H1 (cell line): Measurements from ENCODE around the gene SLC66A2. TPM values are rescaled to one million over a fixed set of nuclear protein-coding genes. Genes with fewer than 3 reads are reported as not detected.

Experiments used
- CREB1 ChIP-seq: IDR thresholded peaks from 2 replicates; pipeline ENCODE4 v1.6.1; 2012; ENCODE audit warnings: inconsistent platforms
- CTBP2 ChIP-seq: IDR thresholded peaks from 2 replicates; pipeline ENCODE4 v1.7.0; 2011; ENCODE audit warnings: borderline replicate concordance, mild to moderate bottlenecking, moderate library complexity, mixed read lengths, low read length; ENCODE audit not compliant: insufficient read depth, insufficient read length
- GTF2F1 ChIP-seq: IDR thresholded peaks from 2 replicates; pipeline ENCODE4 v1.6.1; 2012; ENCODE audit warnings: low read depth, low read length, improper control_type of control experiment, borderline replicate concordance
- JUN ChIP-seq: IDR thresholded peaks from 2 replicates; pipeline ENCODE4 v1.6.1; 2011; ENCODE audit warnings: low read depth, mild to moderate bottlenecking, improper control_type of control experiment, low read length
- KDM4A ChIP-seq: IDR thresholded peaks from one replicate; pipeline ENCODE4 v1.7.1; 2012; ENCODE audit warnings: low read depth, mild to moderate bottlenecking, moderate library complexity, low read length, inconsistent platforms; ENCODE audit not compliant: severe bottlenecking
- RAD21 ChIP-seq, 2 experiments: IDR thresholded peaks in 1 of 2; conservative IDR thresholded peaks in 1 of 2; 2 replicates each; pipeline ENCODE4 v1.6.1; 2011; ENCODE audit warnings: low read depth in 2 of 2, low read length in 2 of 2, improper control_type of control experiment in 1 of 2, inconsistent platforms in 1 of 2, mild to moderate bottlenecking in 1 of 2, moderate library complexity in 1 of 2
- RBBP5 ChIP-seq: IDR thresholded peaks from 2 replicates; pipeline ENCODE4 v1.7.1; 2012; ENCODE audit warnings: low read depth, mild to moderate bottlenecking, inconsistent platforms, low read length, moderate library complexity, borderline replicate concordance
- SIRT6 ChIP-seq: IDR thresholded peaks from one replicate; pipeline ENCODE4 v1.7.1; 2012; ENCODE audit warnings: low read length, inconsistent platforms
- polyA plus RNA-seq, 7 experiments: library from polyadenylated mRNA; depleted of rRNA in 3 of 7; stranded (reverse) in 5 of 7; unstranded in 2 of 7; fragments of >200 nt in 5 of 7; fragments of 200-250 nt in 2 of 7; gene quantifications; 1 replicate in 5 of 7; 2 replicates in 1 of 7; 4 replicates in 1 of 7; pipeline versions ENCODE4 v1.2.1 to v1.2.3, GENCODE V29; 2011 to 2013; ENCODE audit warnings: missing spikeins in 2 of 7, mixed read lengths in 2 of 7
- total RNA-seq: library from RNA; stranded (reverse); fragmentation: NEBNext Ultra II Directional; extraction: Animal tissue kit (Norgen Biotek cat#: 25700); gene quantifications from 2 replicates; pipeline ENCODE4 v1.2.1, GENCODE V29; 2021
- TF ChIP-seq, protein P1 (sequence below): fragments of 300-600 bp; sonication (generic); IDR thresholded peaks from 2 replicates; pipeline ENCODE4 v1.7.1; 2012; ENCODE audit warnings: low read length, moderate library complexity, mild to moderate bottlenecking, inconsistent platforms; ENCODE audit not compliant: insufficient replicate concordance
- TF ChIP-seq, protein P2 (sequence below): IDR thresholded peaks from 2 replicates; pipeline ENCODE4 v1.6.1; 2012; ENCODE audit warnings: inconsistent platforms
- TF ChIP-seq, protein P3 (sequence below): IDR thresholded peaks from 2 replicates; pipeline ENCODE4 v1.6.1; 2012; ENCODE audit warnings: inconsistent platforms

Gene SLC66A2
- total and polyA plus RNA-seq, 2 of the 8 experiments (the other 6 are each of a cell fraction or from before 2014, with no cell fraction given) = 15.0 to 18.9 TPM

DNA sequence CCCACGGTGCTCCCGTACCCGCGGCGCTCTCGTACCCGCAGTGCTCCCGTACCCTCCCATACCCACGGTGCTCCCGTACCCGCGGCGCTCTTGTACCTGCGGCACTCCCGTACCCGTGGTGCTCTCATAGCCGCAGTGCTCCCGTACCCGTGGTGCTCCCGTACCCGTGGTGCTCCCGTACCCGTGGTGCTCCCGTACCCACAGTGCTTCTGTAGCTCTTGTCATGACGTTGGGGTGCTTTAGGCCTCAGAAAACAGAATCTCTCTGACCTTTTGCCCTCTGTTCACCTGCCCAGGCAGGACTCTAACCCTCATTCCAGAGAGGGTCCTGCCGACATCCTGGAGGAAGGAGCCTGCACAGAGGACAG lies 35.3 kb downstream of the SLC66A2 start (continued):
- TF ChIP-seq, protein P1, sequence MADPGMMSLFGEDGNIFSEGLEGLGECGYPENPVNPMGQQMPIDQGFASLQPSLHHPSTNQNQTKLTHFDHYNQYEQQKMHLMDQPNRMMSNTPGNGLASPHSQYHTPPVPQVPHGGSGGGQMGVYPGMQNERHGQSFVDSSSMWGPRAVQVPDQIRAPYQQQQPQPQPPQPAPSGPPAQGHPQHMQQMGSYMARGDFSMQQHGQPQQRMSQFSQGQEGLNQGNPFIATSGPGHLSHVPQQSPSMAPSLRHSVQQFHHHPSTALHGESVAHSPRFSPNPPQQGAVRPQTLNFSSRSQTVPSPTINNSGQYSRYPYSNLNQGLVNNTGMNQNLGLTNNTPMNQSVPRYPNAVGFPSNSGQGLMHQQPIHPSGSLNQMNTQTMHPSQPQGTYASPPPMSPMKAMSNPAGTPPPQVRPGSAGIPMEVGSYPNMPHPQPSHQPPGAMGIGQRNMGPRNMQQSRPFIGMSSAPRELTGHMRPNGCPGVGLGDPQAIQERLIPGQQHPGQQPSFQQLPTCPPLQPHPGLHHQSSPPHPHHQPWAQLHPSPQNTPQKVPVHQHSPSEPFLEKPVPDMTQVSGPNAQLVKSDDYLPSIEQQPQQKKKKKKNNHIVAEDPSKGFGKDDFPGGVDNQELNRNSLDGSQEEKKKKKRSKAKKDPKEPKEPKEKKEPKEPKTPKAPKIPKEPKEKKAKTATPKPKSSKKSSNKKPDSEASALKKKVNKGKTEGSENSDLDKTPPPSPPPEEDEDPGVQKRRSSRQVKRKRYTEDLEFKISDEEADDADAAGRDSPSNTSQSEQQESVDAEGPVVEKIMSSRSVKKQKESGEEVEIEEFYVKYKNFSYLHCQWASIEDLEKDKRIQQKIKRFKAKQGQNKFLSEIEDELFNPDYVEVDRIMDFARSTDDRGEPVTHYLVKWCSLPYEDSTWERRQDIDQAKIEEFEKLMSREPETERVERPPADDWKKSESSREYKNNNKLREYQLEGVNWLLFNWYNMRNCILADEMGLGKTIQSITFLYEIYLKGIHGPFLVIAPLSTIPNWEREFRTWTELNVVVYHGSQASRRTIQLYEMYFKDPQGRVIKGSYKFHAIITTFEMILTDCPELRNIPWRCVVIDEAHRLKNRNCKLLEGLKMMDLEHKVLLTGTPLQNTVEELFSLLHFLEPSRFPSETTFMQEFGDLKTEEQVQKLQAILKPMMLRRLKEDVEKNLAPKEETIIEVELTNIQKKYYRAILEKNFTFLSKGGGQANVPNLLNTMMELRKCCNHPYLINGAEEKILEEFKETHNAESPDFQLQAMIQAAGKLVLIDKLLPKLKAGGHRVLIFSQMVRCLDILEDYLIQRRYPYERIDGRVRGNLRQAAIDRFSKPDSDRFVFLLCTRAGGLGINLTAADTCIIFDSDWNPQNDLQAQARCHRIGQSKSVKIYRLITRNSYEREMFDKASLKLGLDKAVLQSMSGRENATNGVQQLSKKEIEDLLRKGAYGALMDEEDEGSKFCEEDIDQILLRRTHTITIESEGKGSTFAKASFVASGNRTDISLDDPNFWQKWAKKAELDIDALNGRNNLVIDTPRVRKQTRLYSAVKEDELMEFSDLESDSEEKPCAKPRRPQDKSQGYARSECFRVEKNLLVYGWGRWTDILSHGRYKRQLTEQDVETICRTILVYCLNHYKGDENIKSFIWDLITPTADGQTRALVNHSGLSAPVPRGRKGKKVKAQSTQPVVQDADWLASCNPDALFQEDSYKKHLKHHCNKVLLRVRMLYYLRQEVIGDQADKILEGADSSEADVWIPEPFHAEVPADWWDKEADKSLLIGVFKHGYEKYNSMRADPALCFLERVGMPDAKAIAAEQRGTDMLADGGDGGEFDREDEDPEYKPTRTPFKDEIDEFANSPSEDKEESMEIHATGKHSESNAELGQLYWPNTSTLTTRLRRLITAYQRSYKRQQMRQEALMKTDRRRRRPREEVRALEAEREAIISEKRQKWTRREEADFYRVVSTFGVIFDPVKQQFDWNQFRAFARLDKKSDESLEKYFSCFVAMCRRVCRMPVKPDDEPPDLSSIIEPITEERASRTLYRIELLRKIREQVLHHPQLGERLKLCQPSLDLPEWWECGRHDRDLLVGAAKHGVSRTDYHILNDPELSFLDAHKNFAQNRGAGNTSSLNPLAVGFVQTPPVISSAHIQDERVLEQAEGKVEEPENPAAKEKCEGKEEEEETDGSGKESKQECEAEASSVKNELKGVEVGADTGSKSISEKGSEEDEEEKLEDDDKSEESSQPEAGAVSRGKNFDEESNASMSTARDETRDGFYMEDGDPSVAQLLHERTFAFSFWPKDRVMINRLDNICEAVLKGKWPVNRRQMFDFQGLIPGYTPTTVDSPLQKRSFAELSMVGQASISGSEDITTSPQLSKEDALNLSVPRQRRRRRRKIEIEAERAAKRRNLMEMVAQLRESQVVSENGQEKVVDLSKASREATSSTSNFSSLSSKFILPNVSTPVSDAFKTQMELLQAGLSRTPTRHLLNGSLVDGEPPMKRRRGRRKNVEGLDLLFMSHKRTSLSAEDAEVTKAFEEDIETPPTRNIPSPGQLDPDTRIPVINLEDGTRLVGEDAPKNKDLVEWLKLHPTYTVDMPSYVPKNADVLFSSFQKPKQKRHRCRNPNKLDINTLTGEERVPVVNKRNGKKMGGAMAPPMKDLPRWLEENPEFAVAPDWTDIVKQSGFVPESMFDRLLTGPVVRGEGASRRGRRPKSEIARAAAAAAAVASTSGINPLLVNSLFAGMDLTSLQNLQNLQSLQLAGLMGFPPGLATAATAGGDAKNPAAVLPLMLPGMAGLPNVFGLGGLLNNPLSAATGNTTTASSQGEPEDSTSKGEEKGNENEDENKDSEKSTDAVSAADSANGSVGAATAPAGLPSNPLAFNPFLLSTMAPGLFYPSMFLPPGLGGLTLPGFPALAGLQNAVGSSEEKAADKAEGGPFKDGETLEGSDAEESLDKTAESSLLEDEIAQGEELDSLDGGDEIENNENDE = no peak
- TF ChIP-seq CREB1 (no peak), SIRT6 (no peak), KDM4A (no peak), RAD21 (IDR thresholded peaks at IDR 0.05 in 1 of 2, conservative IDR thresholded peaks at IDR 0.05 in 1 of 2; ENCODE audit: low read depth in 2 of 2, low read length in 2 of 2) (no peak), CTBP2 (no peak), RBBP5 (no peak), GTF2F1 (no peak), JUN (no peak)
- TF ChIP-seq, protein P2, sequence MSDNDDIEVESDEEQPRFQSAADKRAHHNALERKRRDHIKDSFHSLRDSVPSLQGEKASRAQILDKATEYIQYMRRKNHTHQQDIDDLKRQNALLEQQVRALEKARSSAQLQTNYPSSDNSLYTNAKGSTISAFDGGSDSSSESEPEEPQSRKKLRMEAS = no peak
- TF ChIP-seq, protein P3, sequence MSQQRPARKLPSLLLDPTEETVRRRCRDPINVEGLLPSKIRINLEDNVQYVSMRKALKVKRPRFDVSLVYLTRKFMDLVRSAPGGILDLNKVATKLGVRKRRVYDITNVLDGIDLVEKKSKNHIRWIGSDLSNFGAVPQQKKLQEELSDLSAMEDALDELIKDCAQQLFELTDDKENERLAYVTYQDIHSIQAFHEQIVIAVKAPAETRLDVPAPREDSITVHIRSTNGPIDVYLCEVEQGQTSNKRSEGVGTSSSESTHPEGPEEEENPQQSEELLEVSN = no peak
